Measurements from ENCODE around the gene USF2.

GRCh38 chr19:35224681-35225571 is 43.8 kb upstream of the USF2 start:
- TF ChIP-seq POLR2AphosphoS5 (IDR thresholded peaks at IDR 0.05; ENCODE audit: borderline replicate concordance, low read depth, low read length) (no peak), EZH2 (IDR thresholded peaks at IDR 0.05) (no peak), FOXP2 (optimal IDR thresholded peaks at IDR 0.05; ENCODE audit: control extremely low read depth, extremely low read length, insufficient read depth) (no peak)

Data from SK-N-MC (cell line).